Cardiac fibroblast (primary cell): ENCODE measurements around the gene AOPEP.

Source experiments
- DNase-seq, 2 donors: peaks; one replicate each; pipeline versions ENCODE4 v3.0.0 to v3.0.0-alpha.2; 2010; ENCODE audit warnings: low read depth in 2 of 2
- H3K4me3 ChIP-seq, 2 donors: replicated peaks in 1 of 2; 1 replicate in 1 of 2; 2 replicates in 1 of 2; pipeline ENCODE4 v1.5.1; 2011; ENCODE audit warnings: low read depth in 2 of 2, low read length in 2 of 2, mild to moderate bottlenecking in 2 of 2, moderate library complexity in 1 of 2
- CTCF ChIP-seq: IDR thresholded peaks from one replicate; pipeline ENCODE4 v1.5.1; 2011; ENCODE audit warnings: low read depth, mild to moderate bottlenecking, low read length, inconsistent platforms

The AOPEP gene

GRCh38 chr9:94824913-94825610, 98.6 kb downstream of the AOPEP start:
- TF ChIP-seq CTCF, result no peak
- DNase-seq, result no peak
- H3K4me3 ChIP-seq, result no peak overlapping the region

GRCh38 chr9:94825611-94825958, 99.1 kb downstream of the AOPEP start:
- no peak for DNase-seq
- H3K4me3 ChIP-seq, result no peak overlapping the region
- no peak for TF ChIP-seq CTCF

DNA sequence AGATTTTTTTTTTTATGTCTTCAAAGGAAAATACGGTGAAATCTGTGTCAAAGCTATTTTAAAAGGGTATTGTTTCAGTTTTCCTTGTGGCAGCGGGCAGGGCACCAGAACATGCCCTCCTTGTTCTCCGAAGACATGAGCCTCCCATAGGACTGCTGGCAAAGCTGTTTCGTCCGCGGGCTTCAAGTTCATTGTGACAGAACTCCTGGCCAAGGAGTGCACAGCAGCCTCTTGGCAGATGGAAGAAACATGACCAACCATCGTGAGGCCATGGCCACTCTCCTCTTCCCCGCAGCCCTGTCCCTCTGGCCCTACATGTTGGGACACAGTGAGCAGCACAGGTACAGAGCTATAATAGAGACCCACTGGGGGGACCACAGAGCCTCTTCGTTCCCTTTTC, 99.5 kb downstream of the AOPEP start:
- DNase-seq, result no peak
- H3K4me3 ChIP-seq, result no peak overlapping the region
- no peak for TF ChIP-seq CTCF

DNA sequence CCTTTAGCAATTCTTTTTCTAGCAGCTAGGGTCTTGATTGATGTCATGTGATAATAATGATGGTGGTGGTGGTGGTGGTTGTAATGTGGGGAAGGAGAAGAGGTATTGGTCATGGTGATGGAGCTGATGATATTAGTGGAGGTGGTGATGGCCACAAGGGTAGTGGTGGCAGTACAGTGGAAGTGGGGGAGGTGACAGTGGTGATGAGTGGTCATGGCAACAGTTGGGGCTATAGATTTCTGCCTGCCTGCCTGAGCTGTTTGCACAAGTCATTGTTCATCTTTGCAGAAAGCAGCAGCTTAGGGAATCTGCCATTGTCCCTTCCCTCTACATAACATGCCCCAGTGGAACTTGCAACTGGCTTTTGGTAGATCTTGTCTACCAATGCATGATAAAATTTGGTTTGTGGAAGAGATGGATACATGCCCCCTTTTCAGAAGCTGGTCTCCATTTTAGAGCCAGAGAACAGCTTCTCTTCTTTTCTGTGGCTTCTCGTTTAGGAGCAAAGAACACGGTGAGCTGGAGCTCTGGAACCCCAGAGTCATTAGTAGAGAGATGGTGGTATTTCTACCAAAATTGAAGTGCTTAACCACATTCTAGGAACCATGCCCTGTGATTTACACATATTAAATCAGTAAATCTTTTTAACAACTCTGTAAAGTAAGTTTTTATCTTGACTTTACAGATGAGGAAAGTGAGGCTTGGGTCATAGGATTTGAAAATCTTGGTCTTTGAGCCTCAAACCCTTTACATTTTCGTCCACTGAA, 100.3 kb downstream of the AOPEP start:
- TF ChIP-seq CTCF, result no peak
- H3K4me3 ChIP-seq, result no peak overlapping the region

DNA sequence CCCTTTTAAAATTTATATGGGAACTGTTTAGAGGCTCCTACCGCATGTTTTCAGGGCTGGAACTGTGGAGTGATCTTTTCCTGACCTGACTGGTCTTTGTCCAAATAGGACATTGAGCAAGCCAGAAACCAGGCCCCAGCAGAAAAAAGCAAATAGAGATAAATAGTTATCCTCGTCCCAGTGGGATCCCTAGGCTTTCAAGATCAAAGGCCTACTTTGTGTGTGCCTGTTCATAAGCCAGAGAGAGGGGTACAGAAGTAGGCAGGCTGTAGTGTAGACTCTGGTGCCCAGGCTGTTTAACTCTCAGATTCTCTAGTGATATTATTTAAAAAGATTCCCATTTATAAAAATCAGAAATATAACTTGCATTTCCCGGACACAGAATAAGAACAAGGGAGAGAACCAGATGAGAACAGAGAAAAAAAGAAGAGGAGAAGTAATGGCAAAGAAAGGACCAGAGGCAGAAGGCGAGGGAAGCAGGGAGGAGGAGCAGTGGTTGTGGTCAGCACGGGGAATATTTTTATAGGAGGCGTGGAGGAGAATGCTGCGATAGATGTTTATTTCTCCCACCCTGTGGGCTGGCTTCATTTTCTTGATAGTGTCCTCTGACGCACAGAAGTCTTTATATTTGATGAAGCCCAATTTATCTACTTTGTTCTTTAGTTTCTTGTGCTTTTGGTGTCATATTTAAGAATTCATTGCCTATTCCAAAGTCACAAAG, 101.2 kb downstream of the AOPEP start:
- DNase-seq, result peak; percentile 41 to 85
- H3K4me3 ChIP-seq, result no peak overlapping the region

More for the DNA sequence above, 100.3 kb downstream of the AOPEP start:
- DNase-seq, result no peak

More for the DNA sequence above, 101.2 kb downstream of the AOPEP start:
- no peak for TF ChIP-seq CTCF
